ENCODE results near the gene TRIM71. TPM values are rescaled to one million over a fixed set of nuclear protein-coding genes. Genes with fewer than 3 reads are reported as not detected.

The TRIM71 gene
- total and polyA plus RNA-seq, 12 donors: 0.03 to 0.25 (median 0.17) TPM; not detected in 8

DNA sequence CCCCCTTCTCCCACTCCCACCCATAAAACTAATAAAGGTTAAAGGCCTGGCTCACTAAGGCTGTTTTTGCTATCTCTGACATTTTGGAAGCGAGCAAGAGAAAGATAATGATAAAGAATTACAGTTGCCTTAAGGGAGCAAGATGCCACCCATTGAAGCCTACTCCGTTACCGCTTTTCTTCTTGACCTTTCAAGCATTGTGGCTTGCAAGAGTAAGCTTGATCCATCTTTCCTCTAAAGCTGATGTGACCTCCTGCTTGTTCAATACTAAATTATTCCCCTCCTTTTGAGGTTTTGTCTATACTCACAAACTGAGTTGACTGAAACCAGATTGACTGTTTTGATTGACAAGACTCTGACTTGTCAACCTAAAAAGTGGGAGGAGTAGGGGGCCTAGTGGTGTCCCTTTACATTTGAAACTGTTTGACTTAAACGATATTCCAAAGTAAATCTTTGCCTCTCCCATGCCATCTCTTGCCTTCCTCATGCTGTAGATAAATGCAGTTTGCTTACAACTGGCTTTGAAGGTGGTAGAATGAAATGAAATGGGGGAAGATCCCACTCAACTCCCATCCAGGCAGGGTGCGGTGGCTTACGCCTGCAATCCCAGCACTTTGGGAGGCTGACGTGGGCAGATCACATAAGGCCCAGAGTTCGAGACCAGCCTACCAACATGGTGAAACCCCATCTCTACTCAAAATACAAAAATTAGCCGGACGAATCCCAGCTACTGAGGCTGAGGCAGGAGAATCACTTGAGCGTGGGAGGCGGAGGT lies 8.0 kb downstream of the TRIM71 start:
- TF ChIP-seq POLR2A (IDR thresholded peaks at IDR 0.05) (no peak), CTCF (IDR thresholded peaks at IDR 0.05) (no peak)
- Histone ChIP-seq H3K4me3 (no peak overlapping the region), H3K27me3 (peaks cover 2% of the 10 kb centered on the region), H3K27ac (no peak overlapping the region), H3K4me1 (replicated peaks in 1 of 2) (no peaks in the 10 kb centered on the region), H3K9me3 (replicated peaks in 1 of 3) (no peaks in the 10 kb centered on the region), H3K36me3 (replicated peaks in 1 of 2) (no peaks in the 10 kb centered on the region)
- intact Hi-C loops (cut with DNase I): no loop called here
- DNase-seq: no peak
- WGBS, 4 donors: 90 to 92% (median 92%) methylated on average over 12 of the region's 12 CpGs

DNA sequence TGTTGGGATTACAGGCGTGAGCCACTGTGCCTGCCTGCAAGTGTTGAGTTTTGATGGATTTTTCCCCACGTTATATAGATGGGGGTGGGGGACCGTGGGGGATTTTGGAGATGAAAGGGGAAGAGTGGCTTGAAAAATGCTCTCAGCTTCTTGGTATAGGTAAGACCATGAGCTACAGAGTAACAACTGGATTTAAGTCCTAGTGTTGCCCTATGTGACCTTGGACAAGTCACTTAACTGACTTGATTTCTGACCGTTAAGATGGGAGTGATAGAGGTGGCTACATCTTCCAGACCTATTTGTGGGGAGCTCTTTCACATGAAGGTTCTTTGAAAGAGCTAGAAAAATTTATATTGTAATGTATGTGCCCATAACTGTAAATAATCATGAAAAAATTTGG lies 13.3 kb downstream of the TRIM71 start:
- 85 to 90% (median 87%) methylated on average over 4 of the region's 4 CpGs for WGBS, 4 donors
- TF ChIP-seq POLR2A (IDR thresholded peaks at IDR 0.05) (no peak), CTCF (IDR thresholded peaks at IDR 0.05) (no peak)

DNA sequence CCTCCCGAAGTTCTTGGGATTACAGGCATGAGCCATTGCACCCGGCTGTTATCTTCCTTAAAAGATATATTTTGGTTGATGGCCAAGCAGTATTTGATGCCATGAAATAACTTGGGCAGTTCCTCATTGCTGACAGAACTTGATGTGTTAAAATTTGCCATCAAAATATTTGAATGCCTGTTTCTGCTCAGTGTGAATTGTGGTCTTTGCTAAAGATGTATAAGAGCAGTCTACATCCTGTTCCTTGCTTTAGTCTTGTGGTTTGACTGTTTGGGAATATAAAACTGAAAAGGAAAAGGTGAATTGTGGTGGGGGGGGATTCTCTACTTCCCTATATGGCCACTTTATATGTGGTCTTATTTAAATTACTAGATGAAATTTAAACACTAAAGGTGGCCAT lies 14.0 kb downstream of the TRIM71 start:
- WGBS, 4 donors: 19 to 45% (median 43%) methylated on average over 2 of the region's 2 CpGs

More for the DNA sequence above, 13.3 kb downstream of the TRIM71 start:
- no peak overlapping the region for H3K4me3 ChIP-seq
- no peaks in the 10 kb centered on the region for H3K9me3 ChIP-seq (replicated peaks in 1 of 3)
- intact Hi-C loops (cut with DNase I): no loop called here
- no peaks in the 10 kb centered on the region for H3K4me1 ChIP-seq (replicated peaks in 1 of 2)
- no peak for DNase-seq
- H3K27me3 ChIP-seq: peaks cover 22% of the 10 kb centered on the region
- no peak overlapping the region for H3K27ac ChIP-seq
- no peaks in the 10 kb centered on the region for H3K36me3 ChIP-seq (replicated peaks in 1 of 2)

GRCh38 chr3:32832193-32832592 lies 14.4 kb downstream of the TRIM71 start:
- H3K4me1 ChIP-seq (replicated peaks in 1 of 2): no peaks in the 10 kb centered on the region
- no peak overlapping the region for H3K4me3 ChIP-seq
- no peak overlapping the region for H3K27ac ChIP-seq
- TF ChIP-seq POLR2A (IDR thresholded peaks at IDR 0.05): no peak
- TF ChIP-seq CTCF (IDR thresholded peaks at IDR 0.05): no peak
- no peak for DNase-seq
- peaks cover 28% of the 10 kb centered on the region for H3K27me3 ChIP-seq
- H3K36me3 ChIP-seq (replicated peaks in 1 of 2): no peaks in the 10 kb centered on the region
- intact Hi-C loops (cut with DNase I): no loop called here
- 83 to 97% (median 92%) methylated on average over 4 of the region's 4 CpGs for WGBS, 4 donors
- H3K9me3 ChIP-seq (replicated peaks in 1 of 3): no peaks in the 10 kb centered on the region

More for the DNA sequence above, 14.0 kb downstream of the TRIM71 start:
- Histone ChIP-seq H3K27ac (no peak overlapping the region), H3K9me3 (replicated peaks in 1 of 3) (no peaks in the 10 kb centered on the region), H3K36me3 (replicated peaks in 1 of 2) (no peaks in the 10 kb centered on the region), H3K4me3 (no peak overlapping the region), H3K4me1 (replicated peaks in 1 of 2) (no peaks in the 10 kb centered on the region), H3K27me3 (peaks cover 27% of the 10 kb centered on the region)
- no peak for DNase-seq
- intact Hi-C loops (cut with DNase I): no loop called here
- no peak for TF ChIP-seq CTCF (IDR thresholded peaks at IDR 0.05)
- no peak for TF ChIP-seq POLR2A (IDR thresholded peaks at IDR 0.05)
